Uterus (tissue), 4 donors: ENCODE measurements around the gene POU1F1. TPM values are rescaled to one million over a fixed set of nuclear protein-coding genes. Genes with fewer than 3 reads are reported as not detected.
A peak's percentile ranks its signal among the peaks of the same experiment; 100 is the strongest.

Experiments used
- DNase-seq, 2 donors: peaks; one replicate each; pipeline ENCODE4 v3.0.0-alpha.2; 2019 to 2020
- H3K27ac ChIP-seq, 2 donors: fragments of 200-600 bp; sonication (generic); 1 replicate in 1 of 2; 2 replicates in 1 of 2; pipeline ENCODE4 v1.5.1; 2016 to 2018
- H3K27me3 ChIP-seq, 2 donors: fragments of 200-600 bp; sonication (generic); one replicate each; pipeline ENCODE4 v1.5.1; 2018 to 2019; ENCODE audit warnings: control low read depth in 1 of 2
- H3K36me3 ChIP-seq, 2 donors: fragments of 200-600 bp; sonication (generic); one replicate each; pipeline ENCODE4 v1.5.1; 2019; ENCODE audit warnings: control low read depth in 1 of 2
- H3K4me1 ChIP-seq, 2 donors: fragments of 200-600 bp; sonication (generic); one replicate each; pipeline ENCODE4 v1.5.1; 2018 to 2019; ENCODE audit warnings: control low read depth in 1 of 2
- H3K4me3 ChIP-seq, 2 donors: fragments of 200-600 bp; sonication (generic); 1 replicate in 1 of 2; 2 replicates in 1 of 2; pipeline ENCODE4 v1.5.1; 2018 to 2019; ENCODE audit warnings: mild to moderate bottlenecking in 1 of 2
- H3K9me3 ChIP-seq, 2 donors: fragments of 200-600 bp; sonication (generic); one replicate each; pipeline ENCODE4 v1.5.1; 2019; ENCODE audit warnings: control low read depth in 1 of 2
- POLR2A ChIP-seq, 2 donors: fragments of 450-650 bp; IDR thresholded peaks; one replicate each; pipeline ENCODE4 v1.6.1; 2016; ENCODE audit warnings: antibody characterized with exemption in 2 of 2, mild to moderate bottlenecking in 1 of 2, moderate library complexity in 1 of 2
- intact Hi-C: fragments of 100-400 bp; cut with DNase I; formaldehyde crosslinking; loops from one replicate; pipeline ENCODE4 v1.15.1; 2023; ENCODE audit warnings: low total_unique reads
- total RNA-seq, 4 donors: library from RNA; depleted of rRNA in 3 of 4; stranded (reverse); fragments of >200 nt in 3 of 4; gene quantifications; one replicate each; pipeline versions ENCODE4 v1.1.0 to v1.2.4, GENCODE V29; 2014 to 2023
- TF ChIP-seq, protein P1 (sequence below), 4 experiments: fragments of 200-600 bp in 2 of 4; fragments of 450-650 bp in 2 of 4; sonication (generic) in 2 of 4; IDR thresholded peaks; one replicate each; pipeline ENCODE4 v1.5.1; 2016 to 2019; ENCODE audit warnings: antibody characterized with exemption in 4 of 4, mild to moderate bottlenecking in 2 of 4, moderate library complexity in 1 of 4
- donor health status: DM: yes; HTN: yes; CAD: no.

POU1F1 gene
- total RNA-seq, 4 donors from 2014 or later: not detected

DNA sequence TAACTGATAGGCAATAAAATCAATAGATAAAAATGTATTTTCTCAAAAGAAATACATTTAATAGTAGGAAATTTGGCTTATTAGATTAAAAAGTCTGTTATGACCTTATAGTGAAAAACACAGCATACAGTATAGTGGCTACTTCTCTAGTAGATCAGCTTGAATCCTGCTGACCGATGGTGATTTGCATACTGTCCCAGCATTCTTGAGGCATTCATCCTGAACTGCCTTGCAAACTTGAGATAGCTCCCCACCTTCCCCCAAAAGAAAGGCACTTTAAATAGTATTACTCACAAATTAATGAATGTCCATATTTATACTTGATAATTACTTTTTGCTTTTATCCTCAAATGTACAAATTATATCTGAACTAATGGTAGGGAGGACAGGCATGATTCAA lies 42.6 kb downstream of the POU1F1 start:
- no peak for TF ChIP-seq POLR2A (IDR thresholded peaks at IDR 0.05)
- TF ChIP-seq, protein P1, sequence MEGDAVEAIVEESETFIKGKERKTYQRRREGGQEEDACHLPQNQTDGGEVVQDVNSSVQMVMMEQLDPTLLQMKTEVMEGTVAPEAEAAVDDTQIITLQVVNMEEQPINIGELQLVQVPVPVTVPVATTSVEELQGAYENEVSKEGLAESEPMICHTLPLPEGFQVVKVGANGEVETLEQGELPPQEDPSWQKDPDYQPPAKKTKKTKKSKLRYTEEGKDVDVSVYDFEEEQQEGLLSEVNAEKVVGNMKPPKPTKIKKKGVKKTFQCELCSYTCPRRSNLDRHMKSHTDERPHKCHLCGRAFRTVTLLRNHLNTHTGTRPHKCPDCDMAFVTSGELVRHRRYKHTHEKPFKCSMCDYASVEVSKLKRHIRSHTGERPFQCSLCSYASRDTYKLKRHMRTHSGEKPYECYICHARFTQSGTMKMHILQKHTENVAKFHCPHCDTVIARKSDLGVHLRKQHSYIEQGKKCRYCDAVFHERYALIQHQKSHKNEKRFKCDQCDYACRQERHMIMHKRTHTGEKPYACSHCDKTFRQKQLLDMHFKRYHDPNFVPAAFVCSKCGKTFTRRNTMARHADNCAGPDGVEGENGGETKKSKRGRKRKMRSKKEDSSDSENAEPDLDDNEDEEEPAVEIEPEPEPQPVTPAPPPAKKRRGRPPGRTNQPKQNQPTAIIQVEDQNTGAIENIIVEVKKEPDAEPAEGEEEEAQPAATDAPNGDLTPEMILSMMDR (IDR thresholded peaks at IDR 0.05): no peak
- no peaks in the 10 kb centered on the region for H3K9me3 ChIP-seq
- intact Hi-C loops: no loop called here

DNA sequence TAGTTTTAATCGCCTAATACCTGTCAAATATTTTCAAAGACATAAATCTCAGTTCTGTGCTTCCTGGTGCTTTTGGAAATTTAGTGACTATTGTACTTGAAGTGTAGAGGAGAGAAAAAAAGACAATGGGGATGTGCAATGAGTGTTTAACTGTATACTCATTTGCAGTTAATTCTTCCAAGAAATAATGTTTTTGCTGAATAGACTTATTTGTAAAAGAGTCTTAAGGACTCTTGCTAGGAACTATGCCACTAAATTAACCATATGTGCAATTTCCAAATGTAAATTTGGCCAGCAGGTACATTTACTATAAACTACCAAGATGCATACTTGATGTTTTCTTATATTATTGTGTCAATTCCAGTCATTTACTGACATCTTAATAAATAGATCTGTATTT lies 47.3 kb downstream of the POU1F1 start:
- Histone ChIP-seq H3K4me3 (no peak overlapping the region), H3K4me1 (peaks cover 0 to 6% of the 10 kb centered on the region in 2 donors)
- no peak for DNase-seq

More for the DNA sequence above, 42.6 kb downstream of the POU1F1 start:
- Histone ChIP-seq H3K27me3 (no peaks in the 10 kb centered on the region), H3K36me3 (no peaks in the 10 kb centered on the region), H3K4me1 (no peaks in the 10 kb centered on the region), H3K4me3 (no peak overlapping the region), H3K27ac (no peak overlapping the region)
- DNase-seq: no peak

DNA sequence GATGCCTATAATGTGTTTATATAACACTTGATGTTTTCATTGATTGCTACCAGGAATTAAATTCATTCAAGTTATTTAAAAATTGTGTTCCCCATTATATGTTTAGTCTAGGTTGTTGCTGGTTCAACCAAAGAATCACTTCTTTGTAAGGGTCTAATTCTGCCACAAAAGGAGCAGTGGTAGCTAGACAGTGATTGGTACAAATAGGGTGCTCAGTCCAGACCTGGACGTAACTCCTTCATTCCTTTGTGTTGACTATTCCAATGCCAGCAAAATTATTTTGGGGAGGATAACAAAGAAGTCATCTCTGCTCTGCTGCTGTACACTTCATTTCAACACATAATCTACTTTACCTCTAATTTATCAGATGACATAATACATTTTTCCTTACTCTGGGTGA lies 48.1 kb downstream of the POU1F1 start:
- TF ChIP-seq POLR2A (IDR thresholded peaks at IDR 0.05): no peak
- TF ChIP-seq, protein P1 (IDR thresholded peaks at IDR 0.05): no peak
- intact Hi-C loops: no loop called here
- Histone ChIP-seq H3K4me1 (peaks cover 0 to 6% of the 10 kb centered on the region in 2 donors), H3K27ac (peak overlapping the region in 1 of 2 donors; percentile 99), H3K27me3 (no peaks in the 10 kb centered on the region), H3K36me3 (no peaks in the 10 kb centered on the region), H3K9me3 (no peaks in the 10 kb centered on the region), H3K4me3 (peak overlapping the region; percentile 91 to 100)
- no peak for DNase-seq

More for the DNA sequence above, 47.3 kb downstream of the POU1F1 start:
- H3K27me3 ChIP-seq: no peaks in the 10 kb centered on the region
- no peaks in the 10 kb centered on the region for H3K9me3 ChIP-seq
- H3K27ac ChIP-seq: no peak overlapping the region
- H3K36me3 ChIP-seq: no peaks in the 10 kb centered on the region
- intact Hi-C loops: no loop called here
- TF ChIP-seq POLR2A (IDR thresholded peaks at IDR 0.05): no peak
- TF ChIP-seq, protein P1 (IDR thresholded peaks at IDR 0.05): no peak

DNA sequence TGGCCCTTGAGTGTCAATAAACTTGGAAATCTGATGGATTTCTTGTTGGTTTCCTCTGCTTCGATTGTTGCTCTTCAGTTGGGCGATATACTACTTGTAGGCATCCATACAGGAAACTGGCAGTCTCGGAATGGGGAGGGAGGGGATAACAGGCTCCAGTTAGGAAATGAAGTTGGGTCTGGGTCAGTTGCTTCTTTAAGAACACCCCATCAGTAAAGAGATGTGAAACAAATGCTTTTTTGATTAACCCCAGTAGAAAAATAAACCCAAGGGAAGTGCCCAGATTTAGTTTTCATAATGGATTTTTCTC lies 48.6 kb downstream of the POU1F1 start:
- Histone ChIP-seq H3K27me3 (no peaks in the 10 kb centered on the region), H3K36me3 (no peaks in the 10 kb centered on the region), H3K9me3 (no peaks in the 10 kb centered on the region), H3K27ac (peak overlapping the region; percentile 94 to 99), H3K4me3 (peak overlapping the region; percentile 91 to 100), H3K4me1 (peaks cover 0 to 6% of the 10 kb centered on the region in 2 donors)
- intact Hi-C loops: no loop called here
- no peak for DNase-seq
- no peak for TF ChIP-seq POLR2A (IDR thresholded peaks at IDR 0.05)
- TF ChIP-seq, protein P1 (IDR thresholded peaks at IDR 0.05): no peak

DNA sequence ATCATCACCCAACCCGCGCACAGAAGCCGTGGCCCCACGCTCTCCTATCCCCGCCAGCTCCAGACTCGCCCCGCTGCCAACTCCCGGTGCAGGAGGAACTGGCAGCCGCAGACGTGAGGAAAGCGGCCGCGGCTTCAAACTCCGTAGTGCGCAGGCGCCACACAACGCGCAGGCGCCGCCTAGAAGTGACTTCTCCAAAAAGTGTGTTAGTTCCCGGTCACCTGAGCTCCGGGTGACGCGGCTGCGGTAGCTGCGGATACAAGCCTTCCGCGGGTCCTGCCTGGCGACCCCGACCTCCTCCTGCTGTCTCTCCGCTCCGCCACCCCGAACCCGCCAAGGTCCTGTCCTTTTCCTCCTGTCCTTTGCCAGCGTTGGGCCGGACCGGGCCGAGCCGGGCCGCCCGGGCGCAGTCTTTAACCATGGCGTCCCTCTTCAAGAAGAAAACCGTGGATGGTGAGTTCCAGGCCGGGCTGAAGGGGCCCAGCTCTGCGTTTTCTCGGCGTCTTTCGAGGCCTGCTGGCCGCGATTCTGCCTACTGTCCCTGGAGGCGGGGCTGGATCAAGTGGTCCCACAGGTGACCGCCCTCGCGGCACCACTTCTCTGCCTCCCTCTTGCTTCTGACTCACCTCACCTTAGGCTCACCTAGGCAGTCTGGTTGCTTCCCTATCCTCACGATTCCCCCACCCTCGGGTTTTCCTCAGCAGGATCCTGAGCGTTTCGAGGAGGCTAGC lies 49.1 kb downstream of the POU1F1 start, which contains the start of gene CHMP2B:
CHMP2B (plus strand) TSS at position 206 of the 731 bp plus-strand sequence; CDS start at position 420, 214 bp downstream.
- TF ChIP-seq, protein P1 (IDR thresholded peaks at IDR 0.05): peak in 1 of 4 experiments; percentile 2
- TF ChIP-seq POLR2A (IDR thresholded peaks at IDR 0.05): peak; percentile 84 to 86
- Histone ChIP-seq H3K27ac (peak within 1 kb of the TSS; percentile 94 to 99), H3K4me1 (peaks cover 0 to 6% of the 10 kb centered on the region in 2 donors), H3K27me3 (no peaks in the 10 kb centered on the region), H3K4me3 (peak within 1 kb of the TSS; percentile 91 to 100), H3K36me3 (no peaks in the 10 kb centered on the region), H3K9me3 (no peaks in the 10 kb centered on the region)
- DNase-seq: peak; percentile 93
- intact Hi-C loops: no loop called here
